T-helper 1 cell treated with Interleukin-12 subunit alpha and Interleukin-12 subunit beta and Interleukin-4 antibody, amounts not matched to agents 30 μg/mL and 1 μg/mL, for 36 hours (primary cell): ENCODE results near the gene PPFIA4.
"Not testable (repeated sequence)": the region's sequence is repeated elsewhere in the genome, so short reads cannot be mapped to it uniquely, and the experiment has no call there.

Experiments
- H3K27ac Mint-ChIP-seq: one replicate; pipeline ENCODE4 v1.8.0; 2021; ENCODE audit warnings: mild to moderate bottlenecking, mixed read lengths
- H3K27me3 Mint-ChIP-seq: one replicate; pipeline ENCODE4 v1.8.0; 2021; ENCODE audit warnings: low read depth, mixed read lengths
- H3K36me3 Mint-ChIP-seq: one replicate; pipeline ENCODE4 v1.8.0; 2021; ENCODE audit warnings: low read depth, mixed read lengths
- H3K4me1 Mint-ChIP-seq: one replicate; pipeline ENCODE4 v1.8.0; 2021; ENCODE audit warnings: low read depth, mixed read lengths
- H3K4me3 Mint-ChIP-seq: one replicate; pipeline ENCODE4 v1.8.0; 2021; ENCODE audit warnings: mild to moderate bottlenecking, moderate library complexity, mixed read lengths
- H3K9me3 Mint-ChIP-seq: one replicate; pipeline ENCODE4 v1.8.0; 2021; ENCODE audit warnings: mixed read lengths

PPFIA4 gene

DNA sequence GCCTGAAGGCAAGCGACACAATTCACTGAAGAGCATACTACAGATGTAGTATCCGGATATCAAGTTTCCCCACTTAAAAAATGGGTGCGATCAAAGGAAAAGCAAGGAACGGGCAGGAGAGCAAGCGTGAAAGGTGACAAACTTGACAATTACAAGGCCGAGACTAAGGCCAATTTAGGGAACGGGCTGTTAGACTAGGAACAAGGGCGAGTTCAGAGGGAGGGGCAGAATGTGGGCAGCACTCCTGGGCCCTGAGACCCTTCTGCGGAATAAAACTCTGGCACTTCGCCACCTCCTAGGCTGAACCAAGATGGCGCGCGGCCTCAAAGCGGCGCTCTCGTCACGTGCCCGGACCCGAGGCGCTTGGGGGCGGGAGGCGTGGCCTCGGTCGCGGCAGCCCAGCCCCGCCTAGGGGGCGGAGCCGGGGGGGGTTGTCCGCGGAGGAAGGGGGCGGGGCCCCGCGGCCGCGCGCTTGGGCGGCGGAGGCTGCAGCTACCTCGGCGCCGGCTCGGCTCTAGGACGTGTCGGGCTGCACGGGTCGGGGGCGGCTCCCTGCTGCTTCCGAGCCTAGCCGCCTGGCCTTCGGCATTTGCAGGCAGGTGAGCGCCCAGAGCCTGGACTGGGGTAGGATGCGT lies at the start of gene PPFIA4:
Gene PPFIA4, plus strand, starts transcription at position 461 of the 635 bp plus-strand sequence. CDS start 12,518 bp downstream, outside the sequence.
- Mint-ChIP-seq H3K27ac (peak within 1 kb of the TSS; percentile 78), H3K9me3 (peaks cover 6% of the 10 kb centered on the region), H3K4me3 (peak within 1 kb of the TSS; percentile 82), H3K36me3 (peaks cover 28% of the 10 kb centered on the region), H3K27me3 (no peaks in the 10 kb centered on the region), H3K4me1 (peaks cover 20% of the 10 kb centered on the region)

DNA sequence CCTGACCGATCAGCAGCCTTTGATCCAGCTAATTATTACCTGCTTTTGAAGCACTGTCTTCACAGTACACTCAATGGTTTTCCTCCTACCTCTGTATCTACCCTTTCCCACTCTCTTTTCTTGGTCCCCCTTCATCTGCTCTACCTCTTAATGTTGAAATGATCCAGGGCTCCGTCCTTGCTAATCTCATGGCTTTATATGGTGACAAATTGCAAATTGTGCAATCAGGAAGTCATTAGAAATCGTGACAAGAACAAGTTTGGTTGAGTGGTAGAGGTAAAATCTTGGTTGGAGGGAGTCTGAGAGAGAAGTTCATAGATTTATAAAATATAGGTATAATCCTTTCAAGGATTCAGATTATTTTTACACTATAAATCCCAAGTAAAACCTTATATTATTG lies 49.7 kb upstream of the PPFIA4 start:
- H3K4me1 Mint-ChIP-seq: no peaks in the 10 kb centered on the region
- no peak overlapping the region for H3K27ac Mint-ChIP-seq
- H3K36me3 Mint-ChIP-seq: no peaks in the 10 kb centered on the region
- peaks cover 64% of the 10 kb centered on the region for H3K27me3 Mint-ChIP-seq
- no peak overlapping the region for H3K4me3 Mint-ChIP-seq
- no peaks in the 10 kb centered on the region for H3K9me3 Mint-ChIP-seq

DNA sequence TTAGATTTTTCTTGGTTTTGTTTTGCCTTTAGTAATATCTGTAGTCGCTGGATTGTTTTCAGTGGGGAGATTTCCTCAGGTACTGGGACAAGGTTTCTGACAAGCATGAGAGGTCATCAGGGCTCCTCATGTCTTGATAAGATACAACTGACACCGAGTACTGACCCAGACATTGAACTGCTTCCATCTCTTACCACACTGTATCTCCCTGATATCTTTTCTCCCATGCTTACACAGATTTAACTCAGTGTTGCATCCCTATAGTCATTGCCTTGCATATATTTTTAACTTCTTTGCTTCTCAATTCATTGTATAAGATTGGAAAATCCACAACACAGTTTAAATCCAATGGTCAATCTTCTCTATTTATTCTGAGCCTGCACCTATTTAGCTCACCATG lies 46.8 kb upstream of the PPFIA4 start:
- no peak overlapping the region for H3K4me3 Mint-ChIP-seq
- H3K9me3 Mint-ChIP-seq: no peaks in the 10 kb centered on the region
- H3K27ac Mint-ChIP-seq: no peak overlapping the region
- no peaks in the 10 kb centered on the region for H3K36me3 Mint-ChIP-seq
- H3K4me1 Mint-ChIP-seq: no peaks in the 10 kb centered on the region
- peaks cover 50% of the 10 kb centered on the region for H3K27me3 Mint-ChIP-seq

DNA sequence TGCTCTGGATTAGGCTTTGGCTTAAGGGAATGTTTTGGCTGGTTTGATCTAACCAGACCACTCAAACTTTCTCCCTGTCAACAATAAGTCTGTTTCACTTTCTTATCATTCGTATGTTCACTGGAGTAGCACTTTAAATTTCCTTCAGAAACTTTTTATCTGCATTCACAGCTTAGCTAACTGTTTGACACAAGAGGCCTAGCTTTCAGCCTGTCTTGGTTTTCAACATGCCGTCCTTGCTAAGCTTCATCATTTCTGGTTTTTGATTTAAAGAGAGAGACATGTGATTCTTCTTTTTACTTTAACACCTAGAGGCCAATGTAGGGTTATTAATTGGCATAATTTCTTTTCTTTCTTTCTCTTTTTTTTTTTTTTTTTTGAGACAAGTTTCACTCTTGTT lies 44.4 kb upstream of the PPFIA4 start:
- Mint-ChIP-seq H3K36me3 (no peaks in the 10 kb centered on the region), H3K9me3 (no peaks in the 10 kb centered on the region), H3K27ac (no peak overlapping the region), H3K4me3 (no peak overlapping the region), H3K4me1 (no peaks in the 10 kb centered on the region), H3K27me3 (peaks cover 39% of the 10 kb centered on the region)

DNA sequence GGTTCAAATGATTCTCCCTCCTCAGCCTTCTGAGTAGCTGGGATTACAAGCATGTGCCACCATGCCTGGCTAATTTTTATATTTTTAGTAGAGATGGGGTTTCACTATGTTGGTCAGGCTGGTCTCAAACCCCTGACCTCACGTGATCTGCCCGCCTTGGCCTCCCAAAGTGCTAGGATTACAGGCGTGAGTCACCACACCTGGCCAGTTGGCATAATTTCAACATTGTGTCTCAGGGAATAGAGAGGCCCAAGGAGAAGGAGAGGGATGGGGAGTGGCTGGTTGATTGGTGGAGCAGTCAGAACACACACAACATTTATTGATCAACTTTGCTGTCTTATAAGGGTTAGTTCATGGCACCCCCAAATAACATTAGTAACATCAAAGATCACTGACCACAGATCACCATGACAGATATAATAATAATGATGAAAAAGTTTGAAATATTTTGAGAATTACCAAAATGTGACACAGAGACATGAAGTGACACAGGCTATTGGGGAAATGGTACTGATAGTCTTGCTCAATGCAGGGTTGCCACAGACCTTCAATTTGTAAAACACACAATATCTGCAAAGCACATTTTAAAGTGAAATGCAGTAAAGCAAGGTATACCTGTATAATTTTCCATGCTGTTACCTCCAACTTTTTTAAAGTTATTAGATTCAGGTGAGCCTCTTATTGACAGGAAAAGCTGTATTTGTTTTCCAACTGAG lies 43.4 kb upstream of the PPFIA4 start:
- Mint-ChIP-seq H3K4me1 (no peaks in the 10 kb centered on the region), H3K27ac (no peak overlapping the region), H3K4me3 (no peak overlapping the region), H3K9me3 (no peaks in the 10 kb centered on the region), H3K27me3 (peaks cover 31% of the 10 kb centered on the region), H3K36me3 (no peaks in the 10 kb centered on the region)

DNA sequence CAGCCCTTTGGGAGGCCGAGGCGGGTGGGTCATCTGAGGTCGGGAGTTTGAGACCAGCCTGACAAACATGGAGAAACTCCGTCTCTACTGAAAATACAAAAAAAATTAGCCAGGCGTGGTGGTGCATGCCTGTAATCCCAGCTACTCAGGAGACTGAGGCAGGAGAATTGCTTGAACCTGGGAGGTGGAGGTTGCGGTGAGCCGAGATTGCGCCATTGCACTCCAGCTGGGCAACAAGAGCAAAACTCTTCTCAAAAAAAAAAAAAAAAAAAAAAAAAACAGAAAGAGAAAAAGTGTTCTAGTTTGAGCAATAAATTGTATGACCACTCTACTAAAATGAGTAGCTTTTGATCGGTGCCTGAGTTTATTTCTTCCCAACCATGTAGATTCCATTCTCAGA lies 40.2 kb upstream of the PPFIA4 start:
- H3K4me1 Mint-ChIP-seq, H3K9me3 Mint-ChIP-seq, H3K36me3 Mint-ChIP-seq, H3K27ac Mint-ChIP-seq, H3K4me3 Mint-ChIP-seq: not testable (repeated sequence)
- H3K27me3 Mint-ChIP-seq: peaks cover 21% of the 10 kb centered on the region

DNA sequence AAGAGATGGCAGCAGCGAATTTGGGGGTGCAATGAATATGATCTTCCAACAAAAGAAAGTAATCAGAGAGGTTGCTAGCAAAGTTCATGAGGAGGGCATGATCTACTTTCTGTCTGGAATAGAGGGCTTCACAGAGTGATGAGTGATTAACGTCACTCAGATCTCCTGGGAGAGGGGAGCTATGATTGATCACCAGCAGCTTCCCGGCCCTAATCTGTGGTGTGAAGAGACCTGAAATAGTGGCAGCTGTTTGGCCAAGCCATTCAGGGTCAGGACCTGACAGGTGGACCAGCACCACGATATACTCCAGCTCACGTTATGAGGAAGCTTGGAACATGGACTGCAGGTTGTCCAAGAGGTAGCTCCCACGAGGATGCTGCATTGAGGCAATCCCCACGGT lies 39.0 kb upstream of the PPFIA4 start:
- Mint-ChIP-seq H3K27ac (no peak overlapping the region), H3K4me1 (no peaks in the 10 kb centered on the region), H3K27me3 (peaks cover 32% of the 10 kb centered on the region), H3K9me3 (no peaks in the 10 kb centered on the region), H3K36me3 (no peaks in the 10 kb centered on the region), H3K4me3 (no peak overlapping the region)

DNA sequence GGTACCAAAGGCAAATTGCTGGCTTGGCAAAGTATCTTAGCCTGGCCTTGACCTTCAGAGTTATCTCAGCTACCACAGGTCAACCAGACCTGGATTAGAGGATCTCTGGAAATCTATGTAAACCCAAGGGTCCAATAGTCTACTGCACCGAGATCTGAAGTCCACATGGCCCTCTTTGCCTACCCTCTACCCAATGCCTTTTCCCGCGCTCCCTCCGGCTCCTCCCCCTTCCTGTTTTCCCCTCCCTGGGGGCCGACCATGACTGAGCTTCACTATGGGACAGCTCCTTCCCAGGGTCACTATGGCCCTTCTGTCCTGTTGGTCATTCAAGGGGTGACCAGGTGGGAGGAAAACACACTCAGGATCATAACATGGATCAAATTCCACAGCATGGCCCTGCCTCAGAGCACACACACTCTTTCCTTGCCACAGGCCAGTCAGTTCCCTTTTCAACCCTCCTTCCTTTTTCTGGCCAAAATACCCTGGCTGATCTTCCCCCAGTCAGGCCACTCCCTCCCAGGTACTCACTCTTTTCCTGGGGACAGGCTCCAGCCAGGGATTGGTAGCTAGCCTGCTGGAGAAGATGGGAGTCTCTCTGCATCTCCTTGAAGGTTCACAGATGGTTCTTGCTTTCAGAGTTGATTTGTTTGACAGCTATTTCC lies 38.2 kb upstream of the PPFIA4 start:
- Mint-ChIP-seq H3K4me3 (no peak overlapping the region), H3K9me3 (no peaks in the 10 kb centered on the region), H3K27ac (no peak overlapping the region), H3K36me3 (no peaks in the 10 kb centered on the region), H3K4me1 (no peaks in the 10 kb centered on the region), H3K27me3 (peaks cover 40% of the 10 kb centered on the region)

DNA sequence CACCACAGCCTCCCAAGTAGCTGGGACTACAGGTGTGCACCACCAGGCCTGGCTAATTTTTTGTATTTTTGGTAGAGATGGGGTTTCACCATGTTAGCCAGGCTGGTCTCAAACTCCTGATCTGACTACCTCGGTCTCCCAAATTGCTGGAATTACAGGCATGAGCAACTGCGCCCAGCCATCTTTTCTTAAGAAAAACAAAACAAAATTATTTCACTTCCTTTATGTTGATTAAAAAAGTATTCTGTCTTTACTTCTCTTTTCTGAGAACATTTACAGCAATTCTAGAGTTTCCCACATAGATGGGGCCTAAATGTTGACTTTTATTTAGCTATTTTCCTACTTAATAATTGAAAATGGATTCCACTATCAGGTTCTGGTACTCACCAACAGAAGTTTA lies 36.4 kb upstream of the PPFIA4 start:
- H3K27me3 Mint-ChIP-seq: peaks cover 55% of the 10 kb centered on the region
- H3K27ac Mint-ChIP-seq: no peak overlapping the region
- H3K4me1 Mint-ChIP-seq: no peaks in the 10 kb centered on the region
- H3K4me3 Mint-ChIP-seq: no peak overlapping the region
- H3K36me3 Mint-ChIP-seq: no peaks in the 10 kb centered on the region
- H3K9me3 Mint-ChIP-seq: no peaks in the 10 kb centered on the region

DNA sequence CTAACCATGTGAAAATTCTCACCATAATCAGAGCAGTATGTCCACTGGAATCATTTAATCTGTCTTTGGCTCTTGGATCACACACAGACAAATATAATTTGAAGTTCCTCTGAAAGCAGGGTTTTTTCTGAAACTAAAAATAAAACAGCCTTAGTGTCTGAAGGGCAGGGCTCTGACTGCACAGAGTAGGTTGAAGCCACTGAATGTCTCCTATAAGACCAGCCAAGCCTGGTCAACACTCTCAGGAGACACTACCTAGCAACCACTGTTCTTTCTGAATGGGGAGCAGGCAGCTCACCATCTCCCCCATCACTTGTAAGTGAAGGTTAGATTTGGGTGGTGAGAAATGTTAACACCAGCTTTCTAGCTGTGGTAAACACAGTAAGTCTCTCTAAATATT lies 35.2 kb upstream of the PPFIA4 start:
- Mint-ChIP-seq H3K9me3 (no peaks in the 10 kb centered on the region), H3K27ac (no peak overlapping the region), H3K27me3 (peaks cover 67% of the 10 kb centered on the region), H3K4me3 (no peak overlapping the region), H3K4me1 (no peaks in the 10 kb centered on the region), H3K36me3 (no peaks in the 10 kb centered on the region)

DNA sequence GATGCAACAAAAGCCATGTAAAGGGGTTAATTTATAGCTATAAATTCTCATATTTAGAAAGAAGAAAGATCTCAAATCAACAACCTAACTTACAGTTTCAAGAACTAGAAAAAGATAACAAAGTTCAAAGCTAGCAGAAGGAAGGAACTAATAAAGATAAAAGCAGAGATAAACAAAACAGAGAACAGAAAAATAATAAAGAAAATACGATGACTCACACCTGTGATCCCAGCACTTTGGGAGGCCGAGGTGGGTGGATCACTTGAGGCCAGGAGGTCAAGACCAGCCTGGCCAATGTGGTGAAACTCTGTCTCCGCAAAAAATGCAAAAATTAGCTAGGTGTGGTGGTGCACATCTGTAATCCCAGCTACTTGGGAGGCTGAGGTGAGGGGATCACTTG lies 31.5 kb upstream of the PPFIA4 start:
- H3K9me3 Mint-ChIP-seq: no peaks in the 10 kb centered on the region
- peaks cover 82% of the 10 kb centered on the region for H3K27me3 Mint-ChIP-seq

DNA sequence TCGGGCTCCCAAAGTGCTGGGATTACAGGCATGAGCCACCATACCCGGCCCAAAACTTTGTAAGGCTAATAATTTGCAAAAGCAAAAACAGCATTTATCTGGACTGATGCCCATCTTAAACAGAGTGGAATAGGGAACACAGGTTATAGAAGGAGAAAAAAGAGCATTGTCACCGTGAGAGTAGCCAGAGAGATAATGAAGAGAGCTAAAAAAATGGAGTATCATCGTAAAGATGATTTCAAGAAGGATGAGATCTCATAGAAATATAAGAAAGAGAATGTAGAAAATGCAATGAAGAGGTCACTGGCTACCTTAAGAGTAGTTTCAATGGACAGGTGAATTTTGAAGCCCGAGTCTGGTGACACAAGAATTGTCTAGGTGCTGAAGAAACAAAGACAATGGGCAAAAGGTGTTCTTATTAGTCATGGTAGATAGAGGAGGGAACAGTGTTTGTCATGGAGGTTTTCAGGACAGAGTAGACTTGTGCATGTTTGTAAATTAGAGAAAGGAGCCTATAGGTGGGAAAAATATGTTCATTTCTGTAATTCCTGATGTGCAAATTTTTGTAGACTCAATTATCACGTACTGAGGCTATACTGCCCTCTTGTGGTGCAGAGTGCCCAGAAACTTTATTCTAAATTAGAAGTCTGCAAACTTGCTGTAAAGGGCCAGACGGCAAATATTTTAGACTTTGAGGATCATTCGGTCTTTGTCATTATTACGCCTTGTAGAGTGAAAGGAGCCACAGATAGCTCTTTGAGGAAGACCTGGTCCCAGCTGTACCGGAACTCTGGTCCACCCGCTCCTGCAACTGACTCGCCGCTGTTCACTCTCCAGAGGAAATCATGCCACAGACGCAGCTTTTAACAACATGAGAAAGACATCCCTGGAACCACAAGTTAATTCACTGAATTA lies 27.2 kb upstream of the PPFIA4 start:
- H3K27ac Mint-ChIP-seq: peak overlapping the region; percentile 28
- no peaks in the 10 kb centered on the region for H3K9me3 Mint-ChIP-seq
- H3K36me3 Mint-ChIP-seq: no peaks in the 10 kb centered on the region

More for the DNA sequence above, 31.5 kb upstream of the PPFIA4 start:
- H3K27ac Mint-ChIP-seq: no peak overlapping the region
- H3K36me3 Mint-ChIP-seq: no peaks in the 10 kb centered on the region
- H3K4me3 Mint-ChIP-seq: no peak overlapping the region
- peaks cover 7% of the 10 kb centered on the region for H3K4me1 Mint-ChIP-seq

DNA sequence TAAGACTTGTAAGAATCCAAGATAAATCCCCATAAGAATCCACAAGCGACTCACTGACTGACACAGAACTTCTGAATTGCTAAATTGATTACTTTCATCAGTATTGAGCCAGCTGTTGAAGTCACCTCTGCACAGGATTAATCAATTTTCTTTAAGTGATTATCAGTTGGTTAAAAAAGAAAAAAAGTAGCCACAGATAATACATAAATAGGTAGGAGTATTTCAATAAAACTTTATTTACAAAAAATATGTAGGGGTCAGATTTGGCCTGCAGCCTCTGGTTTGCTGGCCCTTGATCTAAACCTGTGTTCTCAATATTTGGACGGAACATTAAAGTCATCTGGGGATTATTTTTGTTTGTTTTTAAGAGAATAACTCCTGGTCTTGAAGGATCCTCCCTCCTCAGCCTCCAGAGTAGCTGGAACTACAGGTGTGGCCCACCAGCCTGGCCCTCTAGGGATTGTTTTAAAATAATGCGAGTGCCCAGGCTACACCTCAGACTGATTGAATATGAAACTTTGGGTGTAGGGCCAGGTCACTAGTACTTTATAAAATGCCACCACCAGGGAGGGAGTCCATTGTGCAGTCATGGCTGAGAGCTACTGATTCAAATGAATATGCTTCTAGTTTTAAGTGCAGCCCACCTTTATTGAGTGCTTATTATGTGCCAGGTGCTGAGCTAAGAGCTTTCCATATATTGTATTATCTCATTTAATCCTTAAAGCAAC lies 25.9 kb upstream of the PPFIA4 start:
- peaks cover 12% of the 10 kb centered on the region for H3K4me1 Mint-ChIP-seq
- H3K36me3 Mint-ChIP-seq: no peaks in the 10 kb centered on the region
- H3K27me3 Mint-ChIP-seq: peaks cover 34% of the 10 kb centered on the region
- H3K9me3 Mint-ChIP-seq: no peaks in the 10 kb centered on the region
- H3K27ac Mint-ChIP-seq: no peak overlapping the region
- no peak overlapping the region for H3K4me3 Mint-ChIP-seq

More for the DNA sequence above, 27.2 kb upstream of the PPFIA4 start:
- Mint-ChIP-seq H3K27me3 (peaks cover 46% of the 10 kb centered on the region), H3K4me3 (peak overlapping the region; percentile 33), H3K4me1 (peaks cover 10% of the 10 kb centered on the region)

DNA sequence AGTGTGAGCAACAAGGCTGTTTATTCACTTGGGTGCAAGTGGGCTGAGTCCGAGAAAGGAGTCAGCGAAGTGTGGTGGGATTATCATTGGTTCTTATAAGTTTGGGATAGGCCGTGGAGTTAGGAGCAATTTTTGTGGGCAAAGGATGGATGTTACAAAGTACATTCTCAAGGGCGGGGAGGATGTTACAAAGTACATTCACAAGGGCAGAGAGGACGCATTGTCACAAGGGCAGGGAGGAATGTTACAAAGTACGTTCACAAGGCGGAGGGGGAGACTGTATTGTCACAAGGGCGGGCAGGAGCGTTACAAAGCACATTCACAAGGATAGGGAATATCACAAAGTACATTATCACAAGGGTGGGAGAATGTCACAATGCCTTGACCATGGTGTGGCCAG lies 24.3 kb upstream of the PPFIA4 start:
- no peak overlapping the region for H3K4me3 Mint-ChIP-seq
- H3K27me3 Mint-ChIP-seq: peaks cover 18% of the 10 kb centered on the region
- no peaks in the 10 kb centered on the region for H3K36me3 Mint-ChIP-seq
- H3K9me3 Mint-ChIP-seq: no peaks in the 10 kb centered on the region
- H3K27ac Mint-ChIP-seq: no peak overlapping the region
- peaks cover 21% of the 10 kb centered on the region for H3K4me1 Mint-ChIP-seq
